IPS DF 6.9 (cell line): ENCODE data around the gene SV2C.

Source experiments
- DNase-seq: peaks from one replicate; pipeline ENCODE4 v3.0.0-alpha.2; 2013; ENCODE audit warnings: low read depth, low spot score
- H3K27ac ChIP-seq: one replicate; pipeline ENCODE4 v1.5.1; 2013; ENCODE audit warnings: low read length, control low read depth
- H3K27me3 ChIP-seq: 2 replicates; pipeline ENCODE4 v1.6.1; 2013; ENCODE audit warnings: mild to moderate bottlenecking, low read length; ENCODE audit not compliant: control insufficient read depth, insufficient read depth
- H3K36me3 ChIP-seq: 2 replicates; pipeline ENCODE4 v1.6.1; 2013; ENCODE audit warnings: low read length; ENCODE audit not compliant: control insufficient read depth, insufficient read depth
- H3K4me1 ChIP-seq: 2 replicates; pipeline ENCODE4 v1.6.1; 2013; ENCODE audit warnings: low read length; ENCODE audit not compliant: control insufficient read depth, insufficient read depth
- H3K4me3 ChIP-seq: 2 replicates; pipeline ENCODE4 v1.5.1; 2013; ENCODE audit warnings: mild to moderate bottlenecking, low read length
- H3K9me3 ChIP-seq: 2 replicates; pipeline ENCODE4 v1.6.1; 2013; ENCODE audit warnings: low read length, inconsistent platforms; ENCODE audit not compliant: control insufficient read depth, insufficient read depth
- WGBS: extraction: QIAGEN DNeasy Blood & Tissue Kit; methylation state at CpG from one replicate; pipeline ENCODE4 v1.1.7; 2013; ENCODE audit warnings: mixed read lengths, missing lambda C conversion rate; ENCODE audit not compliant: insufficient read length, insufficient coverage; 5-methylcytosine and 5-hydroxymethylcytosine counted together

SV2C gene

DNA sequence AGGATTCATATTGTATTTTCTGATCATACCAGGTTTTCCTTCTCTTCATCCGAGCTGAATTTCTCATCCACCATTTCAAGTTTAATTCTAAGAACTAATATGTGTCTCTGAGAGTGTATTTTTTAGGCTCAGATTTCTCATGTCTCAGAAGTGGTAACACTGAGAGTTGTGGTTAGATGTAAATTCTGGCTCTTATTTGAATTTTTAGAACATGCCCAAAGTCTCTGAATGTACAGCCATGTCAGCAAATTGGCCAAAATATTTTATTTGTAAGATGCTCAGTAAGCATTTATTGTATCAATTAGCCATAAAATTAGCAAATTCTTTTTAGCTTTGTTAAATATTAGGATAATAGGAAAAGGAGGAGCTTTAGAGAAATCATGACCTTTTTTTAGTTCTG, 16.6 kb downstream of the SV2C start:
- DNase-seq = no peak

GRCh38 chr5:76104027-76104426, 20.8 kb downstream of the SV2C start:
- no peak for DNase-seq
- Histone ChIP-seq H3K36me3 (no peaks in the 10 kb centered on the region), H3K27me3 (no peaks in the 10 kb centered on the region), H3K9me3 (no peaks in the 10 kb centered on the region), H3K4me3 (no peak overlapping the region), H3K27ac (no peak overlapping the region), H3K4me1 (no peaks in the 10 kb centered on the region)
- WGBS = no CpG with 5 or more reads among the region's 2 CpGs

More for the DNA sequence above, 16.6 kb downstream of the SV2C start:
- Histone ChIP-seq H3K9me3 (no peaks in the 10 kb centered on the region), H3K27me3 (no peaks in the 10 kb centered on the region), H3K4me1 (no peaks in the 10 kb centered on the region), H3K27ac (no peak overlapping the region), H3K36me3 (no peaks in the 10 kb centered on the region), H3K4me3 (no peak overlapping the region)
- WGBS = no CpG with 5 or more reads among the region's 1 CpG

DNA sequence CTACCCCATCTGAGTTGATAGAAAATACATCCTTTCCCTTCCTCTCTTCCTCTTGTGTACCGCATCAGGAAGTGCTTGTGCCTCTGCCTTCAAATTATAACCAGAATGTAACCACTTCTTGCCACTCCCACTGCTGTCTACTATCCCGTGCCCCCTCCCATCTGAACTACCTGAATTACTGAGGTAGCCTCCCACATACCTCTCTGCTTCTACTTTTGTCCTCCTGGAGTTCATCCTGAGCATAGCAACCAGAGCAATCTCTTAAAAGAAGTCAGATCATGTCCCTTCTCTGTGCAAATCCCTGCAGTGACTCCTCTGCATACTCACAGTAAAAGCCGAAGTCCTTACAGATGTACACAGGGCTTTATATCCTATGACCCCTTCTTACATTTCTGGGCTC, 23.0 kb downstream of the SV2C start:
- Histone ChIP-seq H3K36me3 (no peaks in the 10 kb centered on the region), H3K27ac (no peak overlapping the region), H3K4me3 (no peak overlapping the region), H3K27me3 (no peaks in the 10 kb centered on the region), H3K9me3 (no peaks in the 10 kb centered on the region), H3K4me1 (no peaks in the 10 kb centered on the region)
- DNase-seq = no peak
- no CpG with 5 or more reads among the region's 3 CpGs for WGBS

DNA sequence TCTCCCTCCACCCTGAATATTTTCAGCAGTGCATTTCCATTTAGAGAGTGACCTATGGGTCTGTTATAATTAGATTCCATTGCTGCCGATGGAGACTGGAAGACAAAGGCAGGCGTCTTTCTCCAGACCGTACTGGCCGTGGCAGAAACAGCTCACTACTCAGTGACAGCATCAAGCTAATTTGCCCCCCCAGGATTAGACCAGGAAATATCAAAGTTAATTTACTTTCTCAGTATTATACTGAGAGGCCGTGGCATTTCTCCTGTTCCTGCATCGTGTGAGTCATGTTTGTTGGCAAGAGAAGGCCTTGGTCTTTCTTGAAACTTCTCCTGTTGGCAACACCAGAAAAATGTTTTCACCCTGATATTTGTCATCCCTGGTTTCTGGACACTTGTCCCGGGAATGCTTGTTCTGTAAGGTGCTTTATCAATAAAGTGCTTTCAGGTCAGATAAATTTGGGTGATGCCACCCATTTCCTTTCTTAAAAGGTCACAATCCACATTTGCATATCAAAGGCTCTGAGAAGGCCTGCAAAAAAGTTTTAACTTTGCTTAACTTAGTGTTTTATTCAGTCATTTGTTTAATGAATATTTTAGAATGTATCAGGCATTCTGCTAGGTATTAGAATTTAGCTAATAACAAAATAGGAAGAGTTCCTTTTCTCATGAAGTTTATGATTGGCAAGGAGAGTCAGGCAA, 28.4 kb downstream of the SV2C start:
- H3K4me3 ChIP-seq = no peak overlapping the region
- H3K27ac ChIP-seq = no peak overlapping the region
- peaks cover 2% of the 10 kb centered on the region; the same call in 1 of the 2 replicates for H3K4me1 ChIP-seq
- no peaks in the 10 kb centered on the region for H3K36me3 ChIP-seq
- no CpG with 5 or more reads among the region's 7 CpGs for WGBS
- no peak for DNase-seq
- no peaks in the 10 kb centered on the region for H3K9me3 ChIP-seq
- H3K27me3 ChIP-seq = no peaks in the 10 kb centered on the region

DNA sequence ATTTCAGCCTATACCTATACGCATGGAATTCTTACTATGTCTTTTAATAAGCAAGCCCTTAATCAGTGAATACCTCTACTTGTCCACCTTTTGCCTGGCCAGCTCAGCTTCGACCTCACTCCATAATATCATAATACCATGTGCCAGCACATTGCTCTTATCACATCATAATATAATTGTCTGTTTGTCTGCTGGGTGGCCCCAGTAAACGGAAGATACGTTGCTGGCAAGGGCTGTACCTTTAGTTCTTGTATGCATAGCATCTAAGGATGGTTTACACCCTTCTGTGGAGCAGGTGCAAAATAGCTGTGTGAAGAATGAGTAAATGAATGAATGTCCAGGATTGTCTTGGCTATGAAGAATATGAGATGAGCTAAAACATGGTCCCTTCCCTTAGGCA, 29.9 kb downstream of the SV2C start:
- no peaks in the 10 kb centered on the region for H3K27me3 ChIP-seq
- H3K9me3 ChIP-seq = no peaks in the 10 kb centered on the region
- WGBS = no CpG with 5 or more reads among the region's 4 CpGs

DNA sequence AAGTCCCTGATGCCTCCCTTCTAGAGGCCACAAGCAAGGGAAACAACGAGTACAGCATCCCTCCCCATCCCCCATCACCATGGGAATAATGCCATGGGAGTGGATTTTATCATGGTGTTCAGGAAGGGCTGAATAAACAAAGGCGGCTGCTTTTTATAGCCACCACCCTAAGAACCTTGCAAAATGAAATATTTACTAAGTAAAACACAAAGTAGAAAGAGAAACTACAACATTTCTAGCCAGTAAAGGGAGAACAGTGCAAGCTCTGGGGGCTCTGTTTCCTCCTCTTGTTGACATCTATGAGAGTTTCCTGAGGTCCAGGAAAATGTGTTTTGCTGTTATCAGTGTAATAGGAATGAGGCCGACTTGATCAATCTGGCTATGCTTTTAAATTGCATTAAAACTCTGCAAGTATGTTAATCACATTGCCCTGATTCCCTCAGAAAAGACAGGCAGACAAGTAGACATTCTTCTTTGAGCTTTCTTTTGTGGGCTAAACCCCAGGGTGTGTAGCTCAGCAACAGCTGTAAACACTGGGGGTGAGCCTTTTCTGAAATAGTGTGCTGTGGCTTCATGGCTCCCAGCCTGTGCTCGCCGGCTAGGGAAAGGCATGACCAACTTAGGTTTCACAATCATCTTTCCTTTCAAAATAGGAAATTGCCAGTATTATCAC, 31.1 kb downstream of the SV2C start:
- no CpG with 5 or more reads among the region's 5 CpGs for WGBS
- no peak overlapping the region for H3K4me3 ChIP-seq
- H3K9me3 ChIP-seq = no peaks in the 10 kb centered on the region
- H3K27me3 ChIP-seq = no peaks in the 10 kb centered on the region
- H3K27ac ChIP-seq = no peak overlapping the region
- peaks cover 2% of the 10 kb centered on the region; the same call in 1 of the 2 replicates for H3K4me1 ChIP-seq
- no peaks in the 10 kb centered on the region for H3K36me3 ChIP-seq
- DNase-seq = no peak

More for the DNA sequence above, 29.9 kb downstream of the SV2C start:
- Histone ChIP-seq H3K27ac (no peak overlapping the region), H3K4me1 (peaks cover 2% of the 10 kb centered on the region; the same call in 1 of the 2 replicates), H3K4me3 (no peak overlapping the region), H3K36me3 (no peaks in the 10 kb centered on the region)
- DNase-seq = no peak

- Histone ChIP-seq H3K27me3 (no peaks in the 10 kb centered on the region), H3K36me3 (no peaks in the 10 kb centered on the region), H3K27ac (no peak overlapping the region), H3K4me1 (no peaks in the 10 kb centered on the region), H3K4me3 (no peak overlapping the region), H3K9me3 (no peaks in the 10 kb centered on the region)
- DNase-seq = no peak
Measured at GRCh38 chr5:76125346-76125745, 42.2 kb downstream of the SV2C start.

DNA sequence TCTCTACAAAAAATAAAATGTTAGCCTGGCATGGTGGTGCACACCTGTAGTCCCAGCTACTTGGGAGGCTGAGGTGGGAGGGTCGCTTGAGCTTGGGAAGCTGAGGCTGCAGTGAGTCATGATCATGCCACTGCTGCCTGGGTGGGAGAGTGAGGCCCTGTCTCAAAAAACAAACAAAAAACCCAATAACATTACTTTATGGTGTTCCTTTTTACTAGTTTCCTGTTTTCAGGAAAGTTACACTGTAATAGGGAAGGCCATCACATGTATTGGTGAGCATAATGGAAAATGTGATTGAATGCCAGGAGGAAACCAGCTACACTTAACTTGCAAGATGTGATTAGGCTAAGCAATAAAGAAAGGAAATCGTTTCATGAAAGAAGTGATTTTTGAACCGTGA, 42.7 kb downstream of the SV2C start:
- Histone ChIP-seq H3K36me3 (no peaks in the 10 kb centered on the region), H3K4me1 (no peaks in the 10 kb centered on the region), H3K4me3 (no peak overlapping the region), H3K27me3 (no peaks in the 10 kb centered on the region), H3K27ac (no peak overlapping the region), H3K9me3 (no peaks in the 10 kb centered on the region)
- WGBS = no CpG with 5 or more reads among the region's 3 CpGs
- no peak for DNase-seq

DNA sequence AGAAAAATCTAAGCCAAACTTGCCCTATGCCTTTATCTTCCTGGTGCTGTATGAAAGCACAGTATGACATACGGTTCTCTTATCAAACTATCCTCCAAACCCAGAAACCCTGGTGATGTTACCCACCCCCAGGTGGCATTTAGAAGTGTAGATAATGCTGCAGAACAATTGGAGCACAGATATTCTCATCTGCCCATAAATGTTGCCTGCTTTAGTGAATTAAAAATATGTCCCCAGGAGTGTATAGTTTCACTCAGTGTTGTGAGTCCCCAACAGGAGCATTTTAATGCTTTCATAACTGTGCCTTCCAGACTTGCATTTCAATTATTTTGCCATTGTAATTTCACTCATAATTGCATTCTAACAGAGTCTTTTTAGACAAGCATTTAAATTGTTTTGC, 50.8 kb downstream of the SV2C start:
- Histone ChIP-seq H3K4me1 (no peaks in the 10 kb centered on the region), H3K4me3 (no peak overlapping the region), H3K9me3 (no peaks in the 10 kb centered on the region), H3K27ac (no peak overlapping the region), H3K27me3 (no peaks in the 10 kb centered on the region), H3K36me3 (no peaks in the 10 kb centered on the region)
- no CpG with 5 or more reads among the region's 1 CpG for WGBS
- no peak for DNase-seq

DNA sequence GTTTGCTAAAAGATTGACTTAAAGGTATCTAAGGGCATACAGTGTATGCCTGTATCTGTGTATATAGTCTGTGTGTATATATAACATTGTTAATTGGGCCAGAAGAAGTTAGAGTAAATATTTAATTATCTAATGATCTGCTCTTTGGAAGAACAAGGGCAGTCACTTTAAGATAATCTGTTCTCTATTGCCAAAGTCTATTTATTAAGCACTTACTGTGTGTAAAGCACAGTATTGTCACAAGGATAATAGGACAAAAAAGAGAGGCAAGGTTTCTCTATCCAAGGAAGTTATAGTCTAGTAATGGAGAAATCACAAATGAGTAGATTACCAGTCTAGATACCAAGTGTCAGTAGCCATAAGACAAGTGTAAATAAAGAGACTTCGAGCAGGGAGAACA, 51.5 kb downstream of the SV2C start:
- Histone ChIP-seq H3K27ac (no peak overlapping the region), H3K4me1 (no peaks in the 10 kb centered on the region), H3K9me3 (no peaks in the 10 kb centered on the region), H3K4me3 (no peak overlapping the region), H3K36me3 (no peaks in the 10 kb centered on the region), H3K27me3 (no peaks in the 10 kb centered on the region)
- no CpG with 5 or more reads among the region's 1 CpG for WGBS
- no peak for DNase-seq
